Fibroblast of lung (primary cell): ENCODE measurements around the gene ADNP. TPM values are rescaled to one million over a fixed set of nuclear protein-coding genes. Genes with fewer than 3 reads are reported as not detected.

ENCODE experiments used
- DNase-seq, 2 donors: peaks; one replicate each; pipeline versions ENCODE4 v3.0.0 to v3.0.0-alpha.2; 2010; ENCODE audit warnings: low read depth in 2 of 2
- H2AFZ ChIP-seq: 2 replicates; pipeline ENCODE4 v1.5.1; 2012; ENCODE audit warnings: low read length, control low read depth, inconsistent platforms
- H3K27ac ChIP-seq: 2 replicates; pipeline ENCODE4 v1.5.1; 2011; ENCODE audit warnings: low read length, control low read depth; ENCODE audit not compliant: insufficient read depth
- H3K27me3 ChIP-seq: 2 replicates; pipeline ENCODE4 v1.5.1; 2011; ENCODE audit warnings: mild to moderate bottlenecking, low read length; ENCODE audit not compliant: control insufficient read depth, insufficient read depth
- H3K36me3 ChIP-seq: 2 replicates; pipeline ENCODE4 v1.5.1; 2011; ENCODE audit warnings: low read length; ENCODE audit not compliant: control insufficient read depth, insufficient read depth
- H3K4me1 ChIP-seq: 2 replicates; pipeline ENCODE4 v1.5.1; 2011; ENCODE audit warnings: low read length; ENCODE audit not compliant: control insufficient read depth, insufficient read depth; ENCODE audit errors: extremely low read depth
- H3K4me2 ChIP-seq: 2 replicates; pipeline ENCODE4 v1.5.1; 2011; ENCODE audit warnings: low read length, control low read depth; ENCODE audit not compliant: insufficient read depth; ENCODE audit errors: extremely low read depth
- H3K4me3 ChIP-seq, 4 experiments: fragments of 200-600 bp in 1 of 4; sonication (generic) in 1 of 4; replicated peaks in 1 of 4; 2 replicates each; pipeline ENCODE4 v1.5.1; 2011 to 2016; ENCODE audit warnings: low read length in 4 of 4, low read depth in 3 of 4, mild to moderate bottlenecking in 3 of 4, control low read depth in 2 of 4, inconsistent platforms in 1 of 4, mixed read lengths in 1 of 4; ENCODE audit not compliant: insufficient read depth in 1 of 4; ENCODE audit errors: control extremely low read depth in 1 of 4
- H3K79me2 ChIP-seq: 2 replicates; pipeline ENCODE4 v1.5.1; 2012; ENCODE audit warnings: mild to moderate bottlenecking, low read length, inconsistent platforms; ENCODE audit not compliant: control insufficient read depth, insufficient read depth
- H3K9ac ChIP-seq: 2 replicates; pipeline ENCODE4 v1.5.1; 2011; ENCODE audit warnings: mild to moderate bottlenecking, low read length, control low read depth; ENCODE audit not compliant: insufficient read depth
- H3K9me3 ChIP-seq: 2 replicates; pipeline ENCODE4 v1.5.1; 2012; ENCODE audit warnings: low read depth, low read length; ENCODE audit not compliant: control insufficient read depth, insufficient read depth
- H4K20me1 ChIP-seq: 2 replicates; pipeline ENCODE4 v1.5.1; 2011; ENCODE audit warnings: low read length; ENCODE audit not compliant: control insufficient read depth, insufficient read depth; ENCODE audit errors: extremely low read depth
- CTCF ChIP-seq, 2 donors: IDR thresholded peaks in 1 of 2; conservative IDR thresholded peaks in 1 of 2; 1 replicate in 1 of 2; 2 replicates in 1 of 2; pipeline ENCODE4 v1.5.1; 2011 to 2012; ENCODE audit warnings: low read length in 2 of 2, control low read depth in 1 of 2, inconsistent platforms in 1 of 2, low read depth in 1 of 2, mild to moderate bottlenecking in 1 of 2
- EZH2 ChIP-seq: IDR thresholded peaks from 2 replicates; pipeline ENCODE4 v1.5.1; 2012; ENCODE audit warnings: low read length, control low read depth, mild to moderate bottlenecking; ENCODE audit errors: missing control alignments
- polyA plus RNA-seq, 2 donors: library from polyadenylated mRNA; depleted of rRNA in 1 of 2; stranded (reverse) in 1 of 2; unstranded in 1 of 2; fragments of >200 nt; gene quantifications; 2 replicates each; pipeline ENCODE4 v1.2.1, GENCODE V29; 2011 to 2012; ENCODE audit warnings: missing spikeins in 1 of 2
- total RNA-seq: library from RNA; depleted of rRNA; stranded (reverse); fragments of >200 nt; gene quantifications from 2 replicates; pipeline ENCODE4 v1.2.1, GENCODE V29; 2014

Gene ADNP
- total and polyA plus RNA-seq, 2 donors (not counting 1 experiment from before 2014, with no cell fraction given) = 25.7 to 40.0 TPM

- no peaks in the 10 kb centered on the region for H3K4me1 ChIP-seq
- H3K36me3 ChIP-seq = peaks cover 5% of the 10 kb centered on the region
- H4K20me1 ChIP-seq = peaks cover 7% of the 10 kb centered on the region
- H3K9me3 ChIP-seq = no peaks in the 10 kb centered on the region
- no peak overlapping the region for H3K9ac ChIP-seq
- TF ChIP-seq EZH2 (no peak), CTCF (conservative IDR thresholded peaks at IDR 0.05 in 1 of 2, IDR thresholded peaks at IDR 0.05 in 1 of 2; ENCODE audit: low read depth in 1 of 2, low read length in 2 of 2) (no peak)
- H3K4me2 ChIP-seq = no peak overlapping the region
- no peaks in the 10 kb centered on the region for H3K27me3 ChIP-seq
- peaks cover 73% of the 10 kb centered on the region for H3K79me2 ChIP-seq
- H3K27ac ChIP-seq = no peak overlapping the region
- H3K4me3 ChIP-seq = no peak overlapping the region
- DNase-seq = no peak
- H2AFZ ChIP-seq = no peak overlapping the region
Observed at GRCh38 chr20:50903353-50904051, 27.7 kb downstream of the ADNP start.

- H3K36me3 ChIP-seq = peaks cover 5% of the 10 kb centered on the region
- TF ChIP-seq CTCF (conservative IDR thresholded peaks at IDR 0.05 in 1 of 2, IDR thresholded peaks at IDR 0.05 in 1 of 2; ENCODE audit: low read depth in 1 of 2, low read length in 2 of 2) (no peak), EZH2 (no peak)
- peaks cover 7% of the 10 kb centered on the region for H4K20me1 ChIP-seq
Observed at GRCh38 chr20:50901301-50901700, 29.9 kb downstream of the ADNP start.

GRCh38 chr20:50900261-50900660 lies 31.0 kb downstream of the ADNP start:
- Histone ChIP-seq H4K20me1 (peaks cover 7% of the 10 kb centered on the region), H3K27ac (no peak overlapping the region), H3K9me3 (no peaks in the 10 kb centered on the region), H3K9ac (no peak overlapping the region), H2AFZ (no peak overlapping the region), H3K4me2 (no peak overlapping the region), H3K79me2 (peaks cover 47% of the 10 kb centered on the region), H3K36me3 (peaks cover 5% of the 10 kb centered on the region), H3K4me3 (no peak overlapping the region), H3K27me3 (no peaks in the 10 kb centered on the region), H3K4me1 (no peaks in the 10 kb centered on the region)
- DNase-seq = no peak
- TF ChIP-seq EZH2 = no peak
- TF ChIP-seq CTCF (conservative IDR thresholded peaks at IDR 0.05 in 1 of 2, IDR thresholded peaks at IDR 0.05 in 1 of 2; ENCODE audit: low read depth in 1 of 2, low read length in 2 of 2) = no peak

More at GRCh38 chr20:50901301-50901700, 29.9 kb downstream of the ADNP start:
- no peak overlapping the region for H3K4me3 ChIP-seq
- no peak for DNase-seq
- H3K9ac ChIP-seq = no peak overlapping the region
- H3K9me3 ChIP-seq = no peaks in the 10 kb centered on the region
- no peaks in the 10 kb centered on the region for H3K27me3 ChIP-seq
- peaks cover 57% of the 10 kb centered on the region for H3K79me2 ChIP-seq
- no peak overlapping the region for H3K27ac ChIP-seq
- no peaks in the 10 kb centered on the region for H3K4me1 ChIP-seq
- H2AFZ ChIP-seq = no peak overlapping the region
- H3K4me2 ChIP-seq = no peak overlapping the region
